Upper lobe of left lung (tissue), 4 donors: ENCODE data around the gene GTF2A1.

Experiments
- CTCF ChIP-seq, 6 experiments: fragments of 450-650 bp in 4 of 6; fragments of 200-600 bp in 2 of 6; sonication (generic) in 2 of 6; IDR thresholded peaks; one replicate each; pipeline ENCODE4 v1.5.1; 2016 to 2019; ENCODE audit warnings: antibody characterized with exemption in 6 of 6
- EP300 ChIP-seq, 4 donors: sonication (generic); formaldehyde crosslinking; IDR thresholded peaks; one replicate each; pipeline ENCODE4 v1.5.1; 2017; ENCODE audit warnings: antibody characterized with exemption in 4 of 4, control low read depth in 2 of 4

- TF ChIP-seq CTCF (IDR thresholded peaks at IDR 0.05) (no peak), EP300 (IDR thresholded peaks at IDR 0.05) (no peak)
Measured at GRCh38 chr14:81209167-81209836, 11.5 kb downstream of the GTF2A1 start.
